T1000 (cell line): ENCODE results near the gene RAB38.

ENCODE experiments used
- DNase-seq: peaks from one replicate; lab custom pipeline; 2025; ENCODE audit warnings: mixed read lengths; lab: John Stamatoyannopoulos, UW

RAB38 gene

DNA sequence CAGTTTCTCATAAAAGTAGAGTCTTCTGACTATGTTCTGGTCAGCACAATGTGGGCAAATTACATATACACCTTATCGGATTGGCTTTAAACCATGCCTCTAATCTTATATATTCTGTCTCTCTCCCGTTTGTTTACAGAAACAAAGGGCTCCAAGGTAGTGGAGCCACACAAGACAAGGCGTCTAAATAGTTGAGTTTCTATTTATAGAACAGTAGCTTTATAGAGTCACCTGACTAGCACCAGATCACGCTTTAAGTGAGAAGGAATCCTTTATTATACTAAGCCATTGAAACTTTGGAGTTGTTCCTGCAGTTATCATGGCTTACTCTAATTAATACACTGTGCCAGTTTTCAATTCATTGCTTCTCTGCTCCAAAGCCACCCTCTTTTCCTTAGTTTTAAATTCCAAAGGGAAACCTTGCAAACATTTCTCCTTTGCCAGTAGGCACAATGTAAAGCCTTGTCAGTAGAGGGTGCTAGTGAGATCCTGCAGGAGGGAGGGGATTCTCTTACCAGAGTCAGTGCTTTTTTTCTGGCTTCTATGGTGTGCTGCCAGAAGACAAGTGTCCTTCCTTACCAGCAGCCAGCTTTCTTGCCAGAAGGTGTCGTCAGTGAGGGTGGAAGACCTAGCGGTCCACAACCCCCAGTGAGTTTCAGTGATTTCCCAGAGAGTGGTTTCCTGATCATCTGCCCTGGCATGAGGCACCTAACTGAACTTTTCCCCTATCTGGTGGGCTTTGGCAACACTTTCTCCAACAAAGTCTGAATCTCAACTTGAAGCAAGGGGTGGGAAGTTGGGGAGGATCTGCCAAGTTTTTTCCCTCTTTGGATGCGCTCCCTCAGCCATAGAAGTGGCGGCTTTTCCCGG is 71.7 kb downstream of the RAB38 start:
- DNase-seq = no peak

GRCh38 chr11:88102598-88102934 is 72.7 kb downstream of the RAB38 start:
- no peak for DNase-seq

GRCh38 chr11:88101881-88102597 is 73.2 kb downstream of the RAB38 start:
- DNase-seq = no peak

- DNase-seq = no peak
Measured at GRCh38 chr11:88100151-88100550, 75.1 kb downstream of the RAB38 start.

DNA sequence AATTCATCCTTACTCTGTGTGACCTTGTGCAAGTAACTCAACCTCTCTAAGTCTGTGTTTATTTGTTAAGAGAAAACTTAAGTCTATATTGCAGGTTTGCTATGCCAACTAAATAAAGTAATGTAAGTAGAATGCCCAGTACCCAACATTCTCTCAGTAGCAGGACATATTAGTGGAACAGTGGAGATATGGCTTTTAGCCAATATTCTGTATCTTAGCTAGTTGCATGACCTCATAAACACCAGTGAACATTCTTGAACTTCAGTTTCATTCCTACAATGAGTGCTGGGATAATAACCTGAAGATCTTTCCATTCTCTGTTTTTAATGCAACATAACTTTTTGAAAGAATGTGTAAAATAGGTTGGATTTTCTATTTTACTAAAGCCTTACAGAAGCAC is 77.0 kb downstream of the RAB38 start:
- no peak for DNase-seq

- no peak for DNase-seq
Measured at GRCh38 chr11:88089134-88089533, 86.1 kb downstream of the RAB38 start.

DNA sequence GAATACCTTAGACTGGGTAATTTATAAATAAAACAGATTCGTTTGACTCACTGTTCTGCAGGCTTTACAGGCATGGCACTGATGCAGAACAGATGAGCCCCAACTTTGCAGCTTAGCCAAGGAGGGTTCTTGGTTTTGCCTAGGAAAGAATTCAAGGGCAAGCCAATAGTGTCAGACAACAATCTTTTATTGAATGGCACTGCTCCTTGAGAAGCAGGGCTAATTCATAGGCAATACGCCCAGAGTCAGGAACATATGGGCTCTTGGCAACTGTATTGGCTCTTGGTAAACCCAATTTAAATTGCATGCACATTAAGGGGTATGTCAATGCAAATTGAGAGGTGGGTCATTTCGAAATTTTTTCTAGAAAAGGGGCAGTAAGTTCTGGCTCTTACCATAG is 87.9 kb downstream of the RAB38 start:
- DNase-seq = no peak

DNA sequence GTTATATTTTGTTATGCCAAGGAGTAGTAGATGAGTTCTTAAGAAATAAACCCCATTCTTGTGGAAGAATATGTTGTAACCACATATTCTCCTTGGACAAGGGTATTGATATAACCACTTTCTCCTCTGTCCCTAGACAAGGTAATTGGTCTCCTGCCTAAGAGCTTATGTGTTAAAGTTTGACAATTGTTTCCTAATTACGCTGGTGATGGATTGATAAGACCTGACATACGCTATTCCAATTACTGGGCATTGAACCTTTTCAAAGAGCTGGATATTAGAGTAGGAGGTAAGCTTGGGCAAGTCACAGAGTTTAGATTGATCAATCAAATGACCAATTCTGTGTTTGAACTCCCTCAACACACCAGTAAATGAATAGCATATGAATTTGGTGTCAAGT is 88.9 kb downstream of the RAB38 start:
- DNase-seq = no peak

- DNase-seq = no peak
Measured at GRCh38 chr11:88070437-88070836, 104.8 kb downstream of the RAB38 start.

GRCh38 chr11:88068848-88069554 is 106.2 kb downstream of the RAB38 start:
- no peak for DNase-seq

DNA sequence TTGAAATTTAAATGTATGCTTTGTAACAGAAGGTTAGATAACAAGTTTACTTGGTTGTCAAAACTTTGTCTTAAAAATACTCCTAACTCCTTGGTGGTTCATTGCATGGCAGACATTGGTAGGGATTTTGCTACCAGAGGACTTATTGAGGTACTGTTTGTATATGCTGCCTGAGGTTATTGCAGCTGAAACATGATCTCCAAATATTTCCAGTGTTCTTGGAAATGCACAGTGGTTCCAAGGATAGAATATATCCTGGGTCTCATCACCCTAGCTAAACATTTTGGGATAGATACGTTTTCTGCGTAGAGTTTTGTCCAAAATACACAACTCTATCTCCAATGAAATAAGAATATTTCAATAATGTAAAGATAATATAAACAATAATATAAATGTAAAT is 109.2 kb downstream of the RAB38 start:
- DNase-seq = no peak

DNA sequence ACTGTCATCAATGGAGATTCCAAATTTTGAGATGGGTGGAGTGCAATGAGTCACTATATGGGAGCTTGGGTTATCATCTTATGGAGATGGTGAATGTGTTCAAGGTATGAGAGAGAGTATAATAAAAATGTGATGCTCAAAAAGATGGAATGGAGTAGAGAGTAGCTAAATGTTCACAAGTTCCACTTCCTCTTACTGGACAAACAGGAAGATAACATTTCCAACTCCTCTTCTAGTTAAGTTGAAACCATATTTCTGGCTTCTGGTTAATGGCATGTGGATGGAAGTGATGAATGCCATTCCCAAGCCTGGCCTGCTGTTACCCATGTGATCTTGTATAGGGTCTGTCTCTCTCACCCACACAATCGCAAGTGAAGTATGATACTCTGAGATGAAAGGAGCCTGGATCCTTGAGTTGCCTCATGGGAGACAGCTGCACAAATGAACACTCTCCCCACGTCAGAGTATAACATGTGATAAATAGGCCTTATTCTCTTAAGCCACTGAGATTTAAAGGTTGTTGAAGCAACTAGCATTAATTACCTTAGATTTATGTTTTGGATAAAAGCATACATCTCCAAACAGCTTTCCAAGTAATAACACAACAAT is 111.0 kb downstream of the RAB38 start:
- DNase-seq = no peak
